GM12878 (cell line): ENCODE measurements around the gene PNLIPRP2. TPM values are rescaled to one million over a fixed set of nuclear protein-coding genes. Genes with fewer than 3 reads are reported as not detected.

Experiments
- ATAC-seq: fragments of 200-7000 bp; cut with Tn5 transposase; 3 replicates; pipeline ENCODE4 v1.9.1; 2020; ENCODE audit warnings: mild to moderate bottlenecking, moderate library complexity
- BruUV-seq: library from RNA; stranded (reverse); fragments of 400-500 nt; replicated peaks from 2 replicates; lab custom pipeline; 2021; lab: Mats Ljungman, UMichigan
- CTCF ChIA-PET: fragments of 300-600 bp; sonication (Branson Sonifier 250); formaldehyde crosslinking; extraction: SDS; loops from one replicate; lab custom pipeline; 2021; ENCODE audit warnings: inconsistent platforms; lab: Yijun Ruan, JAX
- POLR2A ChIA-PET: fragments of 350-600 bp; formaldehyde crosslinking; extraction: SDS; loops from one replicate; lab custom pipeline; 2021; ENCODE audit warnings: inconsistent platforms; lab: Charles Lee
- RAD21 ChIA-PET: fragments of 300-600 bp; sonication (Branson Sonifier 250); formaldehyde crosslinking; loops from one replicate; lab custom pipeline; 2023; ENCODE audit warnings: antibody characterized with exemption; ENCODE audit not compliant: unreplicated experiment; lab: Charles Lee
- SMC1A ChIA-PET: fragments of 300-600 bp; sonication (Branson Sonifier 250); formaldehyde crosslinking; loops from one replicate; lab custom pipeline; 2023; ENCODE audit not compliant: unreplicated experiment, uncharacterized antibody; lab: Charles Lee
- DNase-seq: peaks from one replicate; pipeline ENCODE4 v3.0.0-alpha.2; 2011; ENCODE audit warnings: low read depth, low spot score
- FAIRE-seq: peaks from 3 replicates; lab custom pipeline; 2011; peaks lifted over from hg19 to GRCh38; lab: Jason Lieb, UNC
- H2AFZ ChIP-seq: 2 replicates; pipeline ENCODE4 v1.6.0; 2011; ENCODE audit warnings: low read depth, low read length, control low read depth; ENCODE audit not compliant: control insufficient read depth
- H3K27ac ChIP-seq: 2 replicates; pipeline ENCODE4 v1.5.1; 2011; ENCODE audit warnings: control low read depth; ENCODE audit not compliant: control insufficient read depth, insufficient read depth
- H3K27me3 ChIP-seq, 2 experiments: replicated peaks in 1 of 2; 2 replicates each; pipeline versions ENCODE4 v1.6.0 to v1.6.1; 2011; ENCODE audit warnings: low read length in 1 of 2; ENCODE audit not compliant: control insufficient read depth in 2 of 2, insufficient read depth in 2 of 2
- H3K36me3 ChIP-seq, 2 experiments: 2 replicates each; pipeline ENCODE4 v1.5.1; 2011; ENCODE audit warnings: low read length in 1 of 2; ENCODE audit not compliant: control insufficient read depth in 2 of 2, insufficient read depth in 2 of 2
- H3K4me1 ChIP-seq: 2 replicates; pipeline ENCODE4 v1.6.1; 2011; ENCODE audit warnings: mild to moderate bottlenecking, low read length, moderate library complexity, mixed read lengths; ENCODE audit not compliant: control insufficient read depth, insufficient read depth
- H3K4me2 ChIP-seq: 2 replicates; pipeline ENCODE4 v1.6.0; 2011; ENCODE audit warnings: control low read depth; ENCODE audit not compliant: control insufficient read depth, insufficient read depth
- H3K4me3 ChIP-seq: fragments of 200-600 bp; sonication (generic); 2 replicates; pipeline ENCODE4 v1.5.1; 2016
- H3K79me2 ChIP-seq: 2 replicates; pipeline ENCODE4 v1.6.0; 2011; ENCODE audit warnings: low read length; ENCODE audit not compliant: control insufficient read depth, insufficient read depth
- H3K9ac ChIP-seq: 2 replicates; pipeline ENCODE4 v1.8.0; 2011; ENCODE audit warnings: low read length, control low read depth, mixed read lengths; ENCODE audit not compliant: control insufficient read depth, insufficient read depth
- H3K9me3 ChIP-seq: replicated peaks from 3 replicates; pipeline ENCODE4 v1.5.1; 2011; ENCODE audit warnings: mild to moderate bottlenecking, low read length; ENCODE audit not compliant: control insufficient read depth, insufficient read depth
- H4K20me1 ChIP-seq: 2 replicates; pipeline ENCODE4 v1.6.0; 2011; ENCODE audit not compliant: control insufficient read depth, insufficient read depth
- MAX ChIP-seq: IDR thresholded peaks from 2 replicates; pipeline ENCODE4 v1.6.1; 2012; ENCODE audit warnings: low read depth, low read length, improper control_type of control experiment
- NBN ChIP-seq: fragments of 450-650 bp; IDR thresholded peaks from 2 replicates; pipeline ENCODE4 v1.6.1; 2016
- NKRF ChIP-seq: fragments of 450-650 bp; conservative IDR thresholded peaks from 2 replicates; pipeline ENCODE4 v1.6.1; 2017; ENCODE audit warnings: mild to moderate bottlenecking, moderate library complexity
- NR2C2 ChIP-seq: IDR thresholded peaks from 2 replicates; pipeline ENCODE4 v1.6.1; 2011; ENCODE audit warnings: borderline replicate concordance, low read depth; ENCODE audit not compliant: control insufficient read depth, insufficient read length
- NRF1 ChIP-seq: conservative IDR thresholded peaks from 2 replicates; pipeline ENCODE4 v1.6.1; 2011; ENCODE audit warnings: mild to moderate bottlenecking, low read depth, low read length, improper control_type of control experiment
- PBX3 ChIP-seq: IDR thresholded peaks from 2 replicates; pipeline ENCODE4 v1.6.1; 2011; ENCODE audit warnings: mild to moderate bottlenecking, low read depth, low read length, moderate library complexity; ENCODE audit not compliant: insufficient replicate concordance
- RELB ChIP-seq: fragments of 450-650 bp; IDR thresholded peaks from 2 replicates; pipeline ENCODE4 v1.6.1; 2017; ENCODE audit warnings: low read depth, mild to moderate bottlenecking, moderate library complexity
- TCF12 ChIP-seq: IDR thresholded peaks from 2 replicates; pipeline ENCODE4 v1.6.1; 2011; ENCODE audit warnings: low read depth, mild to moderate bottlenecking, low read length
- TCF3 ChIP-seq: IDR thresholded peaks from 2 replicates; pipeline ENCODE4 v1.6.1; 2012; ENCODE audit warnings: low read depth, mild to moderate bottlenecking, low read length, borderline replicate concordance; ENCODE audit not compliant: insufficient read depth
- WGBS: methylation state at CpG from one replicate; pipeline ENCODE4 v1.1.6; 2016; ENCODE audit warnings: low lambda C conversion rate; ENCODE audit not compliant: insufficient replicate concordance, insufficient coverage; ENCODE audit errors: missing lambda C conversion rate; 5-methylcytosine and 5-hydroxymethylcytosine counted together
- in situ Hi-C: fragments of 300-500 bp; cut with MboI; formaldehyde crosslinking; loops from 9 replicates; pipeline ENCODE4 v1.14.3; 2018; ENCODE audit warnings: mixed read lengths
- intact Hi-C: fragments of 100-400 bp; cut with micrococcal nuclease; formaldehyde crosslinking; loops from one replicate; pipeline ENCODE4 v1.14.2; 2022; ENCODE audit not compliant: unreplicated experiment
- polyA plus RNA-seq, 11 experiments: library from polyadenylated mRNA; depleted of rRNA in 4 of 11; unstranded in 6 of 11; stranded (reverse) in 5 of 11; fragments of >200 nt; fragmentation: Nextera tagmentation in 4 of 11; fragmentation: Illumina TruSeq in 1 of 11; extraction: Ambion mirVana in 4 of 11; extraction: Trizol in 1 of 11; gene quantifications; 1 replicate in 1 of 11; 2 replicates in 10 of 11; pipeline versions ENCODE4 v1.2.1 to v1.2.3, GENCODE V29; 2011 to 2016; ENCODE audit warnings: inconsistent platforms in 2 of 11, missing spikeins in 2 of 11, low read depth in 1 of 11
- total RNA-seq, 4 experiments: library from RNA; depleted of rRNA in 3 of 4; stranded (reverse); fragments of >200 nt in 3 of 4; fragmentation: Illumina TruSeq in 1 of 4; extraction: Trizol in 1 of 4; gene quantifications; 2 replicates each; pipeline versions ENCODE4 v1.2.1 to v1.2.3, GENCODE V29; 2013 to 2021

Gene PNLIPRP2
- total and polyA plus RNA-seq, 10 of the 15 experiments (the other 5 are each of a cell fraction or from before 2014, with no cell fraction given): 0.33 TPM; not detected in 9

- TF ChIP-seq TCF3: no peak
- TF ChIP-seq, all 136 proteins: peak for 0
Measured at GRCh38 chr10:116685807-116686206, 65.1 kb downstream of the PNLIPRP2 start (continued).

GRCh38 chr10:116686632-116687031 lies 65.9 kb downstream of the PNLIPRP2 start:
- Histone ChIP-seq H3K79me2 (no peaks in the 10 kb centered on the region), H3K4me3 (no peak overlapping the region), H3K36me3 (no peaks in the 10 kb centered on the region), H3K27ac (no peak overlapping the region), H4K20me1 (no peaks in the 10 kb centered on the region), H3K9ac (no peak overlapping the region), H3K4me2 (no peak overlapping the region), H3K27me3 (no peaks in the 10 kb centered on the region), H3K4me1 (no peaks in the 10 kb centered on the region)
- POLR2A ChIA-PET: no interaction called here
- in situ Hi-C loops: loop anchor here (10.0 kb wide), 1 partner anchor 98 kb away; no protein-coding TSS in a partner anchor
- no peak for FAIRE-seq
- TF ChIP-seq NRF1 (no peak), PBX3 (no peak), NR2C2 (no peak), RELB (no peak), NBN (no peak), NKRF (no peak), TCF12 (no peak), MAX (no peak)
- TF ChIP-seq, all 136 proteins: peak for 0
- H2AFZ ChIP-seq: no peak overlapping the region
- no TSS peak for BruUV-seq
- intact Hi-C loops: no loop called here
- ChIA-PET CTCF (interaction anchor here (0.7 to 3.1 kb wide), 2 partner anchors 102 to 488 kb away, joined by 3 to 10 read pairs; no protein-coding TSS in a partner anchor), RAD21 (no interaction called here), SMC1A (interaction anchor here (0.6 to 1.2 kb wide), 2 partner anchors 102 to 482 kb away, joined by 3 read pairs; no protein-coding TSS in a partner anchor)
- no peak for DNase-seq
- ATAC-seq: no peak
- H3K9me3 ChIP-seq: no peaks in the 10 kb centered on the region
- WGBS: 33% methylated on average over 3 of the region's 3 CpGs
